GM23338 (cell line): ENCODE measurements around the gene CSGALNACT2. TPM values are rescaled to one million over a fixed set of nuclear protein-coding genes. Genes with fewer than 3 reads are reported as not detected.

Source experiments
- ATAC-seq: fragments of 200-7000 bp; cut with Tn5 transposase; 3 replicates; pipeline ENCODE4 v1.9.1; 2020
- DNase-seq: peaks from one replicate; pipeline ENCODE4 v3.0.0-alpha.2; 2015; ENCODE audit warnings: low spot score
- H2AFZ ChIP-seq: fragments of 200-600 bp; sonication (generic); 2 replicates; pipeline ENCODE4 v1.8.0; 2016; ENCODE audit warnings: antibody characterized with exemption, mild to moderate bottlenecking, moderate library complexity
- H3F3A ChIP-seq: fragments of 200-600 bp; sonication (generic); replicated peaks from 2 replicates; pipeline ENCODE4 v1.8.0; 2017; ENCODE audit warnings: antibody characterized with exemption, mixed run types, low read depth
- H3K27ac ChIP-seq: fragments of 200-600 bp; sonication (generic); 2 replicates; pipeline ENCODE4 v1.6.1; 2016; ENCODE audit warnings: low read depth
- H3K27me3 ChIP-seq: fragments of 200-600 bp; sonication (generic); 2 replicates; pipeline ENCODE4 v1.8.0; 2016; ENCODE audit warnings: mild to moderate bottlenecking, mixed run types, moderate library complexity; ENCODE audit not compliant: insufficient read depth
- H3K36me3 ChIP-seq: fragments of 200-600 bp; sonication (generic); 2 replicates; pipeline ENCODE4 v1.8.0; 2016; ENCODE audit warnings: mild to moderate bottlenecking; ENCODE audit not compliant: insufficient read depth
- H3K4me1 ChIP-seq: fragments of 200-600 bp; sonication (generic); 2 replicates; pipeline ENCODE4 v1.8.0; 2016; ENCODE audit warnings: mild to moderate bottlenecking, moderate library complexity; ENCODE audit not compliant: insufficient read depth
- H3K4me2 ChIP-seq: fragments of 200-600 bp; sonication (generic); 2 replicates; pipeline ENCODE4 v1.7.1; 2017; ENCODE audit warnings: mixed run types
- H3K4me3 ChIP-seq: fragments of 200-600 bp; sonication (generic); 2 replicates; pipeline ENCODE4 v1.6.1; 2016; ENCODE audit warnings: mixed run types
- H3K79me2 ChIP-seq: fragments of 200-600 bp; sonication (generic); replicated peaks from 2 replicates; pipeline ENCODE4 v1.8.0; 2017; ENCODE audit warnings: mild to moderate bottlenecking; ENCODE audit not compliant: insufficient read depth
- H3K9me2 ChIP-seq: fragments of 200-600 bp; sonication (generic); 2 replicates; pipeline ENCODE4 v1.8.0; 2017; ENCODE audit not compliant: insufficient read depth
- H4K20me1 ChIP-seq: fragments of 200-600 bp; sonication (generic); replicated peaks from 2 replicates; pipeline ENCODE4 v1.8.0; 2017; ENCODE audit warnings: mild to moderate bottlenecking; ENCODE audit not compliant: insufficient read depth
- H3K27ac Mint-ChIP-seq: 2 replicates; pipeline ENCODE4 v1.8.0; 2020; ENCODE audit warnings: inconsistent platforms, mild to moderate bottlenecking, moderate library complexity, mixed read lengths
- H3K27me3 Mint-ChIP-seq: 3 replicates; pipeline ENCODE4 v1.8.0; 2022; ENCODE audit warnings: low read depth, mild to moderate bottlenecking, moderate library complexity, mixed read lengths, inconsistent platforms; ENCODE audit not compliant: insufficient read depth, poor library complexity
- H3K36me3 Mint-ChIP-seq: 3 replicates; pipeline ENCODE4 v1.8.0; 2021; ENCODE audit warnings: low read depth, mild to moderate bottlenecking, inconsistent platforms, moderate library complexity, mixed read lengths
- H3K4me1 Mint-ChIP-seq: 3 replicates; pipeline ENCODE4 v1.8.0; 2020; ENCODE audit warnings: mild to moderate bottlenecking, inconsistent platforms, mixed read lengths
- H3K4me3 Mint-ChIP-seq: 3 replicates; pipeline ENCODE4 v1.8.0; 2021; ENCODE audit warnings: moderate library complexity, mild to moderate bottlenecking, inconsistent platforms, mixed read lengths
- H3K9me3 Mint-ChIP-seq: 3 replicates; pipeline ENCODE4 v1.8.0; 2020; ENCODE audit warnings: moderate library complexity, mild to moderate bottlenecking, inconsistent platforms, mixed read lengths
- EZH2 ChIP-seq: fragments of 200-600 bp; sonication (generic); IDR thresholded peaks from one replicate; pipeline ENCODE4 v1.8.0; 2017; ENCODE audit warnings: antibody characterized with exemption, mild to moderate bottlenecking, low read depth; ENCODE audit not compliant: unreplicated experiment
- JUNB ChIP-seq: IDR thresholded peaks from one replicate; pipeline ENCODE4 v1.6.1; 2016; ENCODE audit warnings: antibody characterized with exemption; ENCODE audit not compliant: unreplicated experiment
- NANOG ChIP-seq: IDR thresholded peaks from 2 replicates; pipeline ENCODE4 v1.6.1; 2016; ENCODE audit warnings: antibody characterized with exemption, borderline replicate concordance
- POLR2AphosphoS5 ChIP-seq: IDR thresholded peaks from 2 replicates; pipeline ENCODE4 v1.6.1; 2016; ENCODE audit warnings: antibody characterized with exemption, low read depth
- STAT1 ChIP-seq: IDR thresholded peaks from one replicate; pipeline ENCODE4 v1.6.1; 2016; ENCODE audit warnings: antibody characterized with exemption; ENCODE audit not compliant: unreplicated experiment
- ZNF114 ChIP-seq: fragments of 250-450 bp; sonication (Bioruptor Pico); IDR thresholded peaks from 2 replicates; pipeline ENCODE4 v1.5.0; 2020; ENCODE audit warnings: mild to moderate bottlenecking, moderate library complexity
- polyA plus RNA-seq: library from polyadenylated mRNA; unstranded; fragments of >200 nt; fragmentation: Nextera tagmentation; extraction: Ambion mirVana; gene quantifications from 2 replicates; pipeline ENCODE4 v1.2.1, GENCODE V29; 2016
- total RNA-seq: library from RNA; depleted of rRNA; stranded (reverse); fragments of >200 nt; shearing (Covaris generic); gene quantifications from 2 replicates; pipeline ENCODE4 v1.2.3, GENCODE V29; 2014
- TF ChIP-seq, protein P1 (sequence below): IDR thresholded peaks from one replicate; pipeline ENCODE4 v1.6.1; 2018; ENCODE audit warnings: antibody characterized with exemption; ENCODE audit not compliant: unreplicated experiment
- TF ChIP-seq, protein P2 (sequence below), 2 experiments: fragments of 200-600 bp in 1 of 2; sonication (generic) in 1 of 2; conservative IDR thresholded peaks; 2 replicates each; pipeline versions ENCODE4 v1.5.1 to v1.6.1; 2016 to 2017; ENCODE audit warnings: antibody characterized with exemption in 2 of 2, low read depth in 2 of 2, mild to moderate bottlenecking in 2 of 2, moderate library complexity in 1 of 2

CSGALNACT2 gene
- total and polyA plus RNA-seq, 2 experiments from 2014 or later: 3.0 to 4.6 TPM

DNA sequence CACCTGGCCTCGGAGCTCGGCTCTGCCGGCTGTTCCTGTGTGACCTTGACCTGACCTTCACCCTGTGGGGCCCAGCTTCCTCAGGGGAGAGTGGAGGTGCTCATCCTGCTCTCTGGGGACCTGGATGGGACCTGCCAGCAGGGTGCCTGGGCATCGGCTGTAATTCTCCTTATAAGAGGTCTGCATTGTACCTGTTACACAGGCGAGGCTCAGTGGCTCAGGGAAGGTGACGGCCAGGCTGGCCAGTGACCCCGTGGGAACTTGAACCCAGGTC, 32.4 kb upstream of the CSGALNACT2 start (continued):
- TF ChIP-seq, protein P1, sequence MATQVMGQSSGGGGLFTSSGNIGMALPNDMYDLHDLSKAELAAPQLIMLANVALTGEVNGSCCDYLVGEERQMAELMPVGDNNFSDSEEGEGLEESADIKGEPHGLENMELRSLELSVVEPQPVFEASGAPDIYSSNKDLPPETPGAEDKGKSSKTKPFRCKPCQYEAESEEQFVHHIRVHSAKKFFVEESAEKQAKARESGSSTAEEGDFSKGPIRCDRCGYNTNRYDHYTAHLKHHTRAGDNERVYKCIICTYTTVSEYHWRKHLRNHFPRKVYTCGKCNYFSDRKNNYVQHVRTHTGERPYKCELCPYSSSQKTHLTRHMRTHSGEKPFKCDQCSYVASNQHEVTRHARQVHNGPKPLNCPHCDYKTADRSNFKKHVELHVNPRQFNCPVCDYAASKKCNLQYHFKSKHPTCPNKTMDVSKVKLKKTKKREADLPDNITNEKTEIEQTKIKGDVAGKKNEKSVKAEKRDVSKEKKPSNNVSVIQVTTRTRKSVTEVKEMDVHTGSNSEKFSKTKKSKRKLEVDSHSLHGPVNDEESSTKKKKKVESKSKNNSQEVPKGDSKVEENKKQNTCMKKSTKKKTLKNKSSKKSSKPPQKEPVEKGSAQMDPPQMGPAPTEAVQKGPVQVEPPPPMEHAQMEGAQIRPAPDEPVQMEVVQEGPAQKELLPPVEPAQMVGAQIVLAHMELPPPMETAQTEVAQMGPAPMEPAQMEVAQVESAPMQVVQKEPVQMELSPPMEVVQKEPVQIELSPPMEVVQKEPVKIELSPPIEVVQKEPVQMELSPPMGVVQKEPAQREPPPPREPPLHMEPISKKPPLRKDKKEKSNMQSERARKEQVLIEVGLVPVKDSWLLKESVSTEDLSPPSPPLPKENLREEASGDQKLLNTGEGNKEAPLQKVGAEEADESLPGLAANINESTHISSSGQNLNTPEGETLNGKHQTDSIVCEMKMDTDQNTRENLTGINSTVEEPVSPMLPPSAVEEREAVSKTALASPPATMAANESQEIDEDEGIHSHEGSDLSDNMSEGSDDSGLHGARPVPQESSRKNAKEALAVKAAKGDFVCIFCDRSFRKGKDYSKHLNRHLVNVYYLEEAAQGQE: no peak
- TF ChIP-seq, protein P2, sequence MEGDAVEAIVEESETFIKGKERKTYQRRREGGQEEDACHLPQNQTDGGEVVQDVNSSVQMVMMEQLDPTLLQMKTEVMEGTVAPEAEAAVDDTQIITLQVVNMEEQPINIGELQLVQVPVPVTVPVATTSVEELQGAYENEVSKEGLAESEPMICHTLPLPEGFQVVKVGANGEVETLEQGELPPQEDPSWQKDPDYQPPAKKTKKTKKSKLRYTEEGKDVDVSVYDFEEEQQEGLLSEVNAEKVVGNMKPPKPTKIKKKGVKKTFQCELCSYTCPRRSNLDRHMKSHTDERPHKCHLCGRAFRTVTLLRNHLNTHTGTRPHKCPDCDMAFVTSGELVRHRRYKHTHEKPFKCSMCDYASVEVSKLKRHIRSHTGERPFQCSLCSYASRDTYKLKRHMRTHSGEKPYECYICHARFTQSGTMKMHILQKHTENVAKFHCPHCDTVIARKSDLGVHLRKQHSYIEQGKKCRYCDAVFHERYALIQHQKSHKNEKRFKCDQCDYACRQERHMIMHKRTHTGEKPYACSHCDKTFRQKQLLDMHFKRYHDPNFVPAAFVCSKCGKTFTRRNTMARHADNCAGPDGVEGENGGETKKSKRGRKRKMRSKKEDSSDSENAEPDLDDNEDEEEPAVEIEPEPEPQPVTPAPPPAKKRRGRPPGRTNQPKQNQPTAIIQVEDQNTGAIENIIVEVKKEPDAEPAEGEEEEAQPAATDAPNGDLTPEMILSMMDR (conservative IDR thresholded peaks at IDR 0.05; ENCODE audit: low read depth in 2 of 2): no peak
- no peak for TF ChIP-seq STAT1
- no peak for TF ChIP-seq ZNF114 (CRISPR knock-in tag)
- TF ChIP-seq POLR2AphosphoS5: no peak
- no peak for TF ChIP-seq EZH2
- TF ChIP-seq NANOG: no peak

DNA sequence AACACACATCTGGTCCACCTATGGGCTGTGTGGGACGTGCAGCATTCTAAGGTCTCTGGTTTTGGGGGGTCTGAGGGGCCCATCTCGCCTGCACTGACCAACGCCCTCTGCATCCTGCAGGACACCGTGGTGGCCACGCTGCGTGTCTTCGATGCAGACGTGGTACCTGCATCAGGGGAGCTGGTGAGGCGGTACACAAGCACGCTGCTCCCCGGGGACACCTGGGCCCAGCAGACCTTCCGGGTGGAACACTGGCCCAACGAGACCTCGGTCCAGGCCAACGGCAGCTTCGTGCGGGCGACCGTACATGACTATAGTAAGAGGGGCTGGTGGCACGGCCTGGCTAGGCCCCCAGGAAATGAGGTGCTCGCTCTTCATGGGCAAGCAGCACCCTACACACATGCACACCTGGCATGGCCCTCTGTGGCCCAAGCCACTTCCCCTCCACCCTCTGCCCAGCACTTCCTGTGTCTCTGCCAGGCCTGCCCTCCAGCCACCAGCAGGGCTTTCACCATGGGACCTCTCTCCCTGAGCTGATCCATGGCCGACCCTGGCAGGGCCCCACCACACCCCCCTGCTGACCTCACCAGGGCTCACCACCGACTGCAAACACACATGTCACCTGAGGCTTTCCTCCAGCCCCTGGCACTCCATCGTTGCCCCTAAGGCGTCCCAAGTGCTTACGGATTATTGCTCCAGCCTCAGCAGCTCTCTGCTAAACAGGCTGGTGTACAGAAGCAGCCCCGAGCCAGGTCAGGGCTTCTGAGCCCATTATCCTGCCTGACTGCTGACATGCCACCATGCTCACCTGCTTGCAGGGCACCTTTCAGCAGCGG, 31.8 kb upstream of the CSGALNACT2 start:
- H3K4me3 ChIP-seq: no peak overlapping the region
- no peak overlapping the region for H3K27ac ChIP-seq
- H3K9me2 ChIP-seq: no peaks in the 10 kb centered on the region
- Mint-ChIP-seq H3K27ac (no peak overlapping the region), H3K9me3 (no peaks in the 10 kb centered on the region), H3K4me1 (no peaks in the 10 kb centered on the region), H3K4me3 (no peak overlapping the region), H3K36me3 (no peaks in the 10 kb centered on the region), H3K27me3 (peaks cover 28% of the 10 kb centered on the region)
- no peaks in the 10 kb centered on the region for H4K20me1 ChIP-seq
- ATAC-seq: no peak
- no peak for DNase-seq
- H2AFZ ChIP-seq: no peak overlapping the region
- TF ChIP-seq ZNF114 (CRISPR knock-in tag) (no peak), POLR2AphosphoS5 (no peak), JUNB (no peak)
- TF ChIP-seq, protein P2 (conservative IDR thresholded peaks at IDR 0.05; ENCODE audit: low read depth in 2 of 2): no peak
- no peaks in the 10 kb centered on the region for H3K36me3 ChIP-seq
- peaks cover 20% of the 10 kb centered on the region for H3K27me3 ChIP-seq
- no peaks in the 10 kb centered on the region for H3K4me1 ChIP-seq
- H3F3A ChIP-seq: no peaks in the 10 kb centered on the region
- no peaks in the 10 kb centered on the region for H3K79me2 ChIP-seq
- no peak overlapping the region for H3K4me2 ChIP-seq
